HG02943 (cell line): Measurements from ENCODE around the gene SHROOM2.

ENCODE experiments used
- ATAC-seq: cut with Tn5 transposase; IDR thresholded peaks from one replicate; pipeline ENCODE4 v1.9.1; 2021; ENCODE audit warnings: mild to moderate bottlenecking, low read depth, moderate library complexity; ENCODE audit not compliant: unreplicated experiment

The SHROOM2 gene

GRCh38 chrX:9988762-9989161 is 202.5 kb downstream of the SHROOM2 start:
- no peak for ATAC-seq

DNA sequence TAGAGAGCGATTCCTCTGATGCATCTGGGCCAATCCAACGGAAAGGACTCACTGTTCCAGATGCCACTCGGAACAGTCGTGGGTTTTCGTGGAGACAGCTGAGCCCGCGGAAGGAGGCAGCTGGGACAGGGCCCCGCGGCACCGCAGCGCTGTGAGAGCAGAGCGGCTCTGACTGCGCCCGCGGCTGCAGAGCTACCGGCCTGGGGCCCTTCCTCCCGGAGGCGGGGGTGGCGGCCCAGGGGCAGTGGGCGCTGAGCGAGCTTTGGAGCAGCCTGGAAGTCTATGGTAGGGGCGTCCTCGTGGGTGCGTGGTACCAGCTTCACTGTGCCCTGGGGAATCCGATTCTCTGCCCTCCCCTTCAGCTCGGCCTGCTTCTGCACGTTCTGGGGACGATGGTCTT is 205.8 kb downstream of the SHROOM2 start:
- ATAC-seq, result no peak

GRCh38 chrX:9992724-9993123 is 206.5 kb downstream of the SHROOM2 start:
- no peak for ATAC-seq

DNA sequence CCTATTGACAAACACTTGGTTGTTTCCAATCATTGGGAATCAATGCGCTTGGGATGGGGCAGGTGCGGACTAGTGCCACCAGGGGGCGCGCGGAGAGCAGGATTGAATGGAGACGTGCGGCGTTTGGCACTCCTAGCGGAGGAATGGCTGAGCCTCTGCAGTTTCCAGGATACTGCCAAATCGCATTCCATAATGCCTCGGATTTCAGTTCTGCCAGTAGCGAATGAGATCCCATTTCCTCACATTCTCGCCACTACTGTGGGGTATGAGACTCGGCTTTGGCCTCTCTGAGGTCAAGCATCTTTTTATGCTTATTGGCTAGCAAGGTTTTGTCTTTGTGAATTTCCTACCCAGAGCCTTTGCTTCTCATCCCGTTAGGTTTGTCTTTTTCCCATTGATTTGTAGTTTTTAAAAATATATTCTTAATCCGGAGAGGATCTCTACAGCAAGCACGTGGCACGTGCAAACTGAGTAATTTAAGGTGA is 209.7 kb downstream of the SHROOM2 start:
- peak; percentile 71 for ATAC-seq

- ATAC-seq, result no peak
Observed at GRCh38 chrX:9997041-9997440, 210.8 kb downstream of the SHROOM2 start.

GRCh38 chrX:9997524-9997923 is 211.3 kb downstream of the SHROOM2 start:
- no peak for ATAC-seq
